ENCODE data around the gene POLR1F. TPM values are rescaled to one million over a fixed set of nuclear protein-coding genes. Genes with fewer than 3 reads are reported as not detected.
"Not testable (repeated sequence)": the region's sequence is repeated elsewhere in the genome, so short reads cannot be mapped to it uniquely, and the experiment has no call there.

POLR1F gene
- total RNA-seq, 2 experiments from 2014 or later, result 18.5 to 27.9 TPM

DNA sequence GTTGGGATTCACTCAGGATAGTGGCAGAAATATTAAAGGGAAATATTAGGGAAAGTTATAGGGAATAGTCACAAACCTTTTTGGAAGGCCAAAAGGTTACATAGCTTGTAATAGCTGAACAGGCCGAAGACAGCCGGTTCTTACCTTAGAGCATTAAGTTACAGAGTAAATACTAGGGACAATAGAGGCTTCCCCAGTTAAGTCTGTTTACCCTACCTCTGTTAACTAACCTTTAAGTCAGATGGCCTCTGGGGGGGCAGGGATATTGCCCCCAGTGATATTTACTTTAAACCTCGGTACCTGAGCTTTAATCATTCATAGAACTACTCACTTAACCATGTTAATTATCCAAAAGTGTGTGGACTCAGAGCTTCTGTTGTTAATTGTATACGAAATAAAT lies 7.4 kb downstream of the POLR1F start:
- H3K9me3 Mint-ChIP-seq (ENCODE audit: low read depth), result no peaks in the 10 kb centered on the region
- no peaks in the 10 kb centered on the region for H3K27me3 Mint-ChIP-seq
- no peak for ATAC-seq
- H3K36me3 Mint-ChIP-seq, result peaks cover 38% of the 10 kb centered on the region
- CTCF ChIA-PET, result no interaction called here
- no peak overlapping the region for H3K27ac Mint-ChIP-seq
- DNase-seq, result no peak
- no peak overlapping the region for H3K4me3 Mint-ChIP-seq
- peaks cover 10% of the 10 kb centered on the region for H3K4me1 Mint-ChIP-seq

DNA sequence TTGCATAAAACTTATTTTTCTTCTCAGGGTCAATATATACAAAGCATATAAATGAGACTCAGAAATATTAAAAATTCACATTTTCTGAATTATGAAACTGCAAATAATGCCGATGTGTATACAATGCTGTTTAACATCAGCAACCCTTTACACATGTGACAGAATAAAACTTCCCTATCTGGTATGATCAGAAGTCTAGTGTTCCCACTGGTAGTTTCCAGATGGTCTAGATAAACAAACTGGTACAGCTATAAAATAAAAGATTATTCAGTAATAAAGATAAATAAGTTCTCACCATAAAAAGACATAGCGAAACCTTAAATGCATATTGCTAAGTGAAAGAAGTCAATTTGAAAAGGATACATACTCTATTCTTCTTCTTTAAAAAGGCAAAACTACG lies 7.9 kb downstream of the POLR1F start:
- H3K4me1 Mint-ChIP-seq, result peaks cover 6% of the 10 kb centered on the region
- no peak overlapping the region for H3K4me3 Mint-ChIP-seq
- H3K36me3 Mint-ChIP-seq, result peaks cover 40% of the 10 kb centered on the region
- H3K27ac Mint-ChIP-seq, result no peak overlapping the region
- no peaks in the 10 kb centered on the region for H3K9me3 Mint-ChIP-seq (ENCODE audit: low read depth)
- CTCF ChIA-PET, result interaction anchor here (3.7 kb wide), 1 partner anchor 8 kb away, joined by 16 read pairs; the partner anchor contains the start of gene POLR1F
- H3K27me3 Mint-ChIP-seq, result no peaks in the 10 kb centered on the region
- ATAC-seq, result no peak
- no peak for DNase-seq

DNA sequence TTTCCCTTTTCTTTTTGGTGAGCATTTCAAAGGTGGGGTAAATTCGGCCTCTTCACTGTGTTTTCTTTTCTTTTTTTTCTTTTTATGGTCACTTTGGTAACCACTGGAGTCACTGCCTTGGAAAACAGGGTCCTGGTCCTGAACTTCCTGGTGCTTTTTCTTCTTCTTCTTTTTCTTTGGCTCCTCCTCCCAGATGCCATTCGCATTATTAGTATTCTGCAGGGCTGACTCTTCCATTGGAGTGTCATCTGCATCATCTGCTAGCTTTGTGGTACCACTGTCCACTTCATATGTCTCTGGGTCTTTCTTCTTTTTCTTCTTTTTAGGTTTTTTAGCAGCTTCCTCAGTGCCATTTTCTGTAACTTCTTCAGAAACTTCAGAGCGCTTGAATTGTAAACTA lies 10.5 kb downstream of the POLR1F start:
- DNase-seq, result no peak
- Mint-ChIP-seq H3K36me3 (peaks cover 41% of the 10 kb centered on the region), H3K9me3 (ENCODE audit: low read depth) (no peaks in the 10 kb centered on the region), H3K27ac (no peak overlapping the region), H3K4me1 (no peaks in the 10 kb centered on the region), H3K4me3 (no peak overlapping the region), H3K27me3 (no peaks in the 10 kb centered on the region)
- no peak for ATAC-seq
- CTCF ChIA-PET, result interaction anchor here (3.7 kb wide), 1 partner anchor 11 kb away, joined by 16 read pairs; the partner anchor contains the start of gene POLR1F

DNA sequence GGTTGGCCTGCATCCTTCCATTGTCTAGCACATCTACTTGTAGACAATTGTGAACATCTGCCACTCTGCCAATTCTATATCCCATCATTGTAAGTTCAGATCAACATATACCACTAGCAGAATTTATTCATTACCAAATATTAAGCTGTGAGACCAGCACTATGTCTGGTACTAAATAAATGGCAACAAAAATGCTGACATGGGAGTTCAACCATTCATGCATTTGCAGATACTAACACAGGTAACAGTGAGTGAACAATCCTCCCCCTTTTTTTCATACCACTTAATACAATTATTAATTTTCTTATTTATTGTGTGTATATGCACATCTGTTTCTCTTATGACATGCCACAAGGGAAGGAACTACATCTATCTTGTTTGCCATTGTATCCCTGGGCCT lies 11.9 kb downstream of the POLR1F start:
- DNase-seq (no peak), ATAC-seq (no peak)
- Mint-ChIP-seq H3K36me3 (peaks cover 28% of the 10 kb centered on the region), H3K4me3 (no peak overlapping the region), H3K9me3 (ENCODE audit: low read depth) (no peaks in the 10 kb centered on the region), H3K27me3 (no peaks in the 10 kb centered on the region), H3K27ac (no peak overlapping the region), H3K4me1 (no peaks in the 10 kb centered on the region)
- CTCF ChIA-PET, result no interaction called here

DNA sequence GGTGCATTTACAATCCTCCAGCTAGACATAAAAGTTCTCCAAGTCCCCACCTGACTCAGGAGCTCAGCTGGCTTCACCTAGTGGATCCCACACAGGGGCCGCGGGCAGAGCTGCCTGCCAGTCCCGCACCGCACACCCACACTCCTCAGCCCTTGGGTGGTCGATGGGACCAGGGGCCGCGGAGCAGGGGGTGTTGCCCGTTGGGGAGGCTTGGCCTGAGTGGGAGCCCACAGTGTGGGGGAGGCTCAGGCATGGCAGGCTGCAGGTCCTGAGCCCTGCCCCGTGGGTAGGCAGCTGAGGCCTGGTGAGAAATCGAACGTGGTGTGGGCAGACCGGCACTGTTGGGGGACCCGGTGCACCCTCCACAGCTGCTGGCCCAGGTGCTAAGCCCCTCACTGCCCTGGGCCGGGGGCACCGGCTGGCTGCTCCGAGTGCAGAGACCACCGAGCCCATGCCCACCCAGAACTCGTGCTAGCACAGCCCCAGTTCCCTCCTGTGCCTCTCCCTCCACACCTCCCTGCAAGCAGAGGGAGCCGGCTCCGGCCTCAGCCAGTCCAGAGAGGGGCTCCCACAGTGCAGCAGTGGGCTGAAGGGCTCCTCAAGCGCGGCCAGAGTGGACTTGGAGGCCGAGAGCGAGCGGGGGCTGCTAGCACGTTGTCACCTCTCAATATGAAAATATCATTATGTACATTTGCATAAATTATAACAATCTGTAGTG lies 16.6 kb downstream of the POLR1F start:
- no peaks in the 10 kb centered on the region for H3K4me1 Mint-ChIP-seq
- CTCF ChIA-PET, result no interaction called here
- no peak overlapping the region for H3K27ac Mint-ChIP-seq
- H3K27me3 Mint-ChIP-seq, result no peaks in the 10 kb centered on the region
- ATAC-seq (no peak), DNase-seq (no peak)
- no peaks in the 10 kb centered on the region for H3K9me3 Mint-ChIP-seq (ENCODE audit: low read depth)
- peaks cover 10% of the 10 kb centered on the region for H3K36me3 Mint-ChIP-seq
- H3K4me3 Mint-ChIP-seq, result no peak overlapping the region

DNA sequence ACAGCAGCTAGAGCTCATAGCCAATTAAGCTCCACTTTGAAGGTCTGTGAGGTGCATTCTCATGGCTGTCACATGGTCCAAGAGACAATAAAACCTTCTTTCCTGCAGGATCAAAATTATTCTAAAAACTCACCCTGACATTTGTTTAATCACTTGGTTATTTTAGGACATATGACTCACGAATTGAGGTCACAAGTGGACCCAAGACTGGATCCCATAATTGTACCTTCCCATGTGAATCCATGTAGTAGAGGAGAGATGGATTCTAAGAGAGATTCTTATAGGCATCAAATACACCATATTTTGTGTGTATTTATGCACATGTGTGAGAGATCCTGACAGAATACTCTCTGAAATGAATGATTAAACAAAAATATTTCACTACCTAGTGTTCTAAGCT lies 18.1 kb downstream of the POLR1F start:
- Mint-ChIP-seq H3K4me1 (no peaks in the 10 kb centered on the region), H3K27me3 (no peaks in the 10 kb centered on the region), H3K36me3 (peaks cover 3% of the 10 kb centered on the region), H3K27ac (no peak overlapping the region), H3K9me3 (ENCODE audit: low read depth) (no peaks in the 10 kb centered on the region), H3K4me3 (no peak overlapping the region)
- DNase-seq (no peak), ATAC-seq (no peak)
- CTCF ChIA-PET, result no interaction called here

DNA sequence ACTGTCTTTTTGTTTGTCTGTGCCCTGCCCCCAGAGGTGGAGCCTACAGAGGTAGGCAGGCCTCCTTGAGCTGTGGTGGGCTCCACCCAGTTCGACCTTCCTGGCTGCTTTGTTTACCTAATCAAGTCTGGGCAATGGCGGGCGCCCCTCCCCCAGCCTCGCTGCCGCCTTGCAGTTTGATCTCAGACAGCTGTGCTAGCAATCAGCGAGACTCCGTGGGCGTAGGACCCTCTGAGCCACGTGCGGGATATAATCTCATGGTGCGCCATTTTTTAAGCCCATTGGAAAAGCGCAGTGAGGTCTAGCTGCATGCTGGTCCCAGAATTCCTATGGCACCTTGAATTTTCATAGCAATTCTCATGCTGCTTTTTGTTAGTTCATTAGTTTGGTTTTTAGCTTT lies 19.7 kb downstream of the POLR1F start:
- H3K36me3 Mint-ChIP-seq; DNase-seq; H3K4me3 Mint-ChIP-seq; H3K4me1 Mint-ChIP-seq; ATAC-seq; H3K27me3 Mint-ChIP-seq; H3K27ac Mint-ChIP-seq; H3K9me3 Mint-ChIP-seq (ENCODE audit: low read depth); CTCF ChIA-PET: not testable (repeated sequence)

DNA sequence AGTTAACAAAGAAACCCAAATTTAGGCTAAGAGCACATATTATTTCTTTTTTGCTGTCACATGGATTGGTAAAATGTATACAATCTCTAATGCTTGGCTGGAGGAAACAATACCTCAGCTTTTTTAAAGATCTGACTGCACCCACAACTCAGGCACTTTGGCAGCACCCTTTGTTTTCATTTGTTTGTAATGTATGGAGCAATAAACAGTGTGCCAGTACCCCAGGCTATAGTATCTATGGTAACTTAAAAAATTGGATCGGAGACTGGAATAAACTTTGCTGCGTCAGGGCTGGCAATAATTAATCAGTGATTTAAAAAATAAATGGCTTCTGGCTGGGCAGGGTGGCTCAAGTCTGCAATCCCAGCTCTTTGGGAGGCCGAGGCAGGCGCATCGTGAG lies 27.2 kb downstream of the POLR1F start:
- Mint-ChIP-seq H3K4me3 (no peak overlapping the region), H3K27me3 (no peaks in the 10 kb centered on the region), H3K9me3 (ENCODE audit: low read depth) (no peaks in the 10 kb centered on the region), H3K36me3 (no peaks in the 10 kb centered on the region), H3K4me1 (peaks cover 8% of the 10 kb centered on the region), H3K27ac (no peak overlapping the region)
- CTCF ChIA-PET, result no interaction called here
- no peak for ATAC-seq
- no peak for DNase-seq

DNA sequence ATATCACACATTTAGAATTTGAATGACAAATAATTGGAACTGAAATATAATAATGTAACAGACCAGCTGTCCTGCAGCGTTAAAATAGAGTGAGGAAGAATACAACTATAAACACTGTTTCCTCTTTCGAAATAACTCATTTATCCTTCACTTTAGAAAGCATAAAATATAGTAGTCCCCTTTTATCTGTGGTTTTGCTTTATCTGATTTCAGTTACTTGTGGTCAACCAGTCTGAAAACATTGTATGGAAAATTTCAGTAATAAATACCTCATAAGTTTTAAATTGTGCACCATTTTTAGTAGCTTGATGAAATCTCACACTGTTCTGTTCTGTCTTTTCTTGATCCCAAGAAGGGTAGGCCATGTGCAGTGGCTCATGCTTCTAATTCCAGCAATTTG lies 31.7 kb downstream of the POLR1F start:
- ATAC-seq (peak; percentile 36), DNase-seq (no peak)
- no peaks in the 10 kb centered on the region for H3K36me3 Mint-ChIP-seq
- CTCF ChIA-PET, result no interaction called here
- peak overlapping the region; percentile 27 for H3K27ac Mint-ChIP-seq
- no peak overlapping the region for H3K4me3 Mint-ChIP-seq
- H3K27me3 Mint-ChIP-seq, result peaks cover 5% of the 10 kb centered on the region
- peaks cover 10% of the 10 kb centered on the region for H3K4me1 Mint-ChIP-seq
- no peaks in the 10 kb centered on the region for H3K9me3 Mint-ChIP-seq (ENCODE audit: low read depth)

DNA sequence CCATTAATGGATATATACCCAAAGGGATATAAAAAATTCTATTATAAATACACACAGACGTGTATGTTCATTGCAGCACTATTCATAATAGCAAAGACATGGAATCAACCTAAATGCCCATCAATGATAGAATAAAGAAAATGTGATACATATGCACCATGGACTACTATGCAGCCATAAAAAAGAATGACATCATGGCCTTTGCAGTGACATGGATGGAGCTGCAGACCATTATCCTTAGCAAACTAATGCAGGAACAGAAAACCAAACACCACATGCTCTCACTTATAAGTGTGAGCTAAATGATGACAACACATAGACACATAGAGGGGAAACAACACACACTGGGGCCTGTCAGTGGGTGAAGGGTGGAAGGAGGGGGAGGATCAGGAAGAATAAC lies 33.0 kb downstream of the POLR1F start:
- Mint-ChIP-seq H3K36me3 (no peaks in the 10 kb centered on the region), H3K4me3 (no peak overlapping the region), H3K4me1 (peaks cover 10% of the 10 kb centered on the region), H3K27ac (no peak overlapping the region), H3K27me3 (peaks cover 5% of the 10 kb centered on the region), H3K9me3 (ENCODE audit: low read depth) (no peaks in the 10 kb centered on the region)
- CTCF ChIA-PET, result no interaction called here
- DNase-seq (no peak), ATAC-seq (no peak)

DNA sequence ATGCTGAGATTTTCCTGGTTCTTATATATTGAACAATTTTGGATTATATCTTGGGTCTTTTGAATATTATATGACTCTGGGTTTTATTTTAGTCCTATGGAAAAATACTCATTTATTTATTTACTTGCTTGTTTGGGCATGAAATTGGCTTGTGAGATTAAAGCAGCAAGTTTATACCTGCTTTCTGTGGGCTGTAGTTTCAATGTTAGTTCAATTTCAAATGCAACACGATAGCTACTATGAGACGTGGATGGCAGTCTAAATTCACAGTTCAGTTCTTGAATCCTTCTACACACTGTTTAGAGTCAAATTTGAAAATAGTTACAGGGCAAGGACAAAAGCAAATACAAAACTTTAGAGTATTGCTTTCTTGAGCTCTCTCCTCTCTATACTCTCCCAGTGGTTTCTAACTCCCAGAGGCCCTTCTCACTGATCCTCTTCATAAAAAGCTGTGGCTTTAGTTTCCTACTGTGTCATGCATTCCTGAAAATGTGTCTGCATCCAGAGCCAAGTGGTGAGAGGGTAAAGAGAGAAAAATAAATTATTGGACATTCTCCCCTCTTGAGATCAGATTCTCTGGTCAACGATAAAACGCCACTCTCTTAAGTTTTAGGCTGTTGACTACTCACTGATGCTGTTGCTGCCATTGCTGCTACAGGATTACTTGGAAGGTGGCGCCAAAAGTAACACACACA lies 34.4 kb downstream of the POLR1F start:
- ATAC-seq (no peak), DNase-seq (no peak)
- CTCF ChIA-PET, result no interaction called here
- Mint-ChIP-seq H3K4me1 (peaks cover 10% of the 10 kb centered on the region), H3K27ac (no peak overlapping the region), H3K4me3 (no peak overlapping the region), H3K36me3 (no peaks in the 10 kb centered on the region), H3K27me3 (peaks cover 5% of the 10 kb centered on the region), H3K9me3 (ENCODE audit: low read depth) (no peaks in the 10 kb centered on the region)

DNA sequence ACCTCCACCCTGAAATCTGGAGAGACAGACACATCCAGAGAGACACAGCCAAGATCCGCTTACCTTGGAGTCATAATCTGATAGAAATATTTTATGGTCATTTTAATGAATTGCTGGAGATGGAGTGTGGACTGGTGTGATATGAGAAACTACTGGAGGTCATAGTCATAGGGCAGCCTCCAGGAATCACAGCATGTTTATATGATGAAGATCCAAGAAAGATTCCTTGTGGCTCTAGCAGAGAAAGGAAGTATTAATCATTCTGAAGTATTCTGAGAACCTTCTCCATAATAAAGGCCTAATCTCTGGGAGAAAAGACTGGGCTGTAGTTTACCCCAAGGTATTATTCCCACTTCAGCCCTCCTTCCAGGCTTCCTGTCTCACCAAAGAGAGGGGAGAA lies 38.0 kb downstream of the POLR1F start:
- Mint-ChIP-seq H3K27me3 (peaks cover 7% of the 10 kb centered on the region), H3K4me3 (no peak overlapping the region), H3K36me3 (no peaks in the 10 kb centered on the region), H3K4me1 (no peaks in the 10 kb centered on the region), H3K27ac (no peak overlapping the region), H3K9me3 (ENCODE audit: low read depth) (no peaks in the 10 kb centered on the region)
- ATAC-seq (no peak), DNase-seq (no peak)
- CTCF ChIA-PET, result no interaction called here

DNA sequence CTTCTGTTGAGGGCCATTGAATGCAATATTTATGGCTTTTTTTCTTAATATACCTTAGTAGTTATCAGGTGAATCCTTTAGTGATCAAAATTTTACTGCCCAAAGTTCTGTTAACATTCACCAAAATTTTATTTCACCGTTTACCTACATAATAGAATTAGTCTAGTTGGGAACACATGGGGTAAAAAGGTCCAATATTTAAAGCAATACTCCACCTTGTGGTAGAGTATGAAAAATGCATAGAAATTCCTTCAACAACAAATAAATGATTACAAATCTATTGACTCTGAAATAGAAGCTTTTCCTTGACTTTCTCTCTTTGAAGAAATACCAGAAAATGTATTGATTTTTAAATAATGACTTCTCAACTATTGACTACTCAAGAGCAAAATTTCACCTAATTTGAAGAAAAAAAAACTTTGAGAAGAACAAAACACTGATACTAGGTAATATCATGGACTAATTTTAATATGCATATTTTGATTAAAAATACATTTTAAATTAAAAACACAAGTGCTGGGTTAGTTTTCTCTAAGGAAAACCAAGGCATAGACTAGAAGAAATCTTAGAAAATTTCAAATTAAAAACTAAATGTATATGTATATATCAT lies 43.3 kb downstream of the POLR1F start:
- no peak for DNase-seq
- CTCF ChIA-PET, result interaction anchor here (0.6 kb wide), 1 partner anchor 1215 kb away, joined by 3 read pairs; no protein-coding TSS in a partner anchor
- H3K36me3 Mint-ChIP-seq, result no peaks in the 10 kb centered on the region
- H3K4me1 Mint-ChIP-seq, result peaks cover 4% of the 10 kb centered on the region
- no peak overlapping the region for H3K4me3 Mint-ChIP-seq
- no peak overlapping the region for H3K27ac Mint-ChIP-seq
- H3K9me3 Mint-ChIP-seq (ENCODE audit: low read depth), result no peaks in the 10 kb centered on the region
- peaks cover 4% of the 10 kb centered on the region for H3K27me3 Mint-ChIP-seq
- ATAC-seq, result no peak

All from activated CD8-positive, alpha-beta memory T cell treated with anti-CD3 and anti-CD28 coated beads, Interleukin-2, amount 10 ng/mL, durations not matched to agents 7 days and 5 days (primary cell).